GM12878 (cell line): ENCODE measurements around the gene ACRV1. TPM values are rescaled to one million over a fixed set of nuclear protein-coding genes. Genes with fewer than 3 reads are reported as not detected.

Experiments used
- CBX5 ChIP-seq: sonication (generic); IDR thresholded peaks from 2 replicates; pipeline ENCODE4 v1.6.1; 2016; ENCODE audit warnings: low read depth, moderate library complexity, mild to moderate bottlenecking, inconsistent platforms
- CHD1 ChIP-seq: IDR thresholded peaks from 2 replicates; pipeline ENCODE4 v1.6.1; 2012; ENCODE audit warnings: low read depth, low read length, improper control_type of control experiment
- ESRRA ChIP-seq: IDR thresholded peaks from 2 replicates; pipeline ENCODE4 v1.6.1; 2012; ENCODE audit warnings: mild to moderate bottlenecking, low read length, improper control_type of control experiment
- GABPA ChIP-seq: IDR thresholded peaks from 2 replicates; pipeline ENCODE4 v1.6.1; 2014; ENCODE audit warnings: antibody characterized with exemption, low read depth, mild to moderate bottlenecking, inconsistent platforms
- GATAD2B ChIP-seq: fragments of 450-650 bp; conservative IDR thresholded peaks from 2 replicates; pipeline ENCODE4 v1.6.1; 2017; ENCODE audit warnings: low read depth, mild to moderate bottlenecking, moderate library complexity
- JUNB ChIP-seq: IDR thresholded peaks from 2 replicates; pipeline ENCODE4 v1.6.1; 2016; ENCODE audit warnings: antibody characterized with exemption, mild to moderate bottlenecking
- NFYA ChIP-seq: IDR thresholded peaks from 2 replicates; pipeline ENCODE4 v1.6.1; 2011; ENCODE audit warnings: low read depth, mild to moderate bottlenecking, low read length, improper control_type of control experiment, borderline replicate concordance
- NR2C2 ChIP-seq: IDR thresholded peaks from 2 replicates; pipeline ENCODE4 v1.6.1; 2011; ENCODE audit warnings: borderline replicate concordance, low read depth; ENCODE audit not compliant: control insufficient read depth, insufficient read length
- PAX8 ChIP-seq: fragments of 450-650 bp; IDR thresholded peaks from 2 replicates; pipeline ENCODE4 v1.6.1; 2017; ENCODE audit warnings: mild to moderate bottlenecking, moderate library complexity
- POLR2A ChIP-seq: IDR thresholded peaks from 2 replicates; pipeline ENCODE4 v1.6.1; 2011; ENCODE audit warnings: low read depth, mild to moderate bottlenecking, low read length
- RELA ChIP-seq: fragments of 450-650 bp; IDR thresholded peaks from 2 replicates; pipeline ENCODE4 v1.8.0; 2014; ENCODE audit warnings: borderline replicate concordance; ENCODE audit not compliant: partially characterized antibody
- REST ChIP-seq: IDR thresholded peaks from 2 replicates; pipeline ENCODE4 v1.6.1; 2012; ENCODE audit warnings: mild to moderate bottlenecking, low read depth, low read length
- SMARCA5 ChIP-seq: fragments of 450-650 bp; IDR thresholded peaks from 2 replicates; pipeline ENCODE4 v1.6.1; 2017; ENCODE audit warnings: mild to moderate bottlenecking
- SUZ12 ChIP-seq: fragments of 200-600 bp; sonication (generic); IDR thresholded peaks from one replicate; pipeline ENCODE4 v1.6.1; 2018; ENCODE audit warnings: antibody characterized with exemption, mild to moderate bottlenecking; ENCODE audit not compliant: unreplicated experiment
- TAF1 ChIP-seq: IDR thresholded peaks from 2 replicates; pipeline ENCODE4 v1.6.1; 2011; ENCODE audit warnings: mild to moderate bottlenecking, low read depth, low read length, borderline replicate concordance
- YBX1 ChIP-seq: fragments of 450-650 bp; IDR thresholded peaks from 2 replicates; pipeline ENCODE4 v1.6.1; 2016; ENCODE audit warnings: antibody characterized with exemption
- ZBED1 ChIP-seq: IDR thresholded peaks from 2 replicates; pipeline ENCODE4 v1.6.1; 2016; ENCODE audit warnings: borderline replicate concordance
- ZNF24 ChIP-seq: fragments of 450-650 bp; IDR thresholded peaks from 2 replicates; pipeline ENCODE4 v1.6.1; 2017; ENCODE audit warnings: antibody characterized with exemption, mild to moderate bottlenecking
- ZSCAN29 ChIP-seq: fragments of 450-650 bp; IDR thresholded peaks from 2 replicates; pipeline ENCODE4 v1.6.1; 2017; ENCODE audit warnings: mild to moderate bottlenecking, moderate library complexity
- polyA plus RNA-seq, 11 experiments: library from polyadenylated mRNA; depleted of rRNA in 4 of 11; unstranded in 6 of 11; stranded (reverse) in 5 of 11; fragments of >200 nt; fragmentation: Nextera tagmentation in 4 of 11; fragmentation: Illumina TruSeq in 1 of 11; extraction: Ambion mirVana in 4 of 11; extraction: Trizol in 1 of 11; gene quantifications; 1 replicate in 1 of 11; 2 replicates in 10 of 11; pipeline versions ENCODE4 v1.2.1 to v1.2.3, GENCODE V29; 2011 to 2016; ENCODE audit warnings: inconsistent platforms in 2 of 11, missing spikeins in 2 of 11, low read depth in 1 of 11
- total RNA-seq, 4 experiments: library from RNA; depleted of rRNA in 3 of 4; stranded (reverse); fragments of >200 nt in 3 of 4; fragmentation: Illumina TruSeq in 1 of 4; extraction: Trizol in 1 of 4; gene quantifications; 2 replicates each; pipeline versions ENCODE4 v1.2.1 to v1.2.3, GENCODE V29; 2013 to 2021
- TF ChIP-seq, protein P1 (sequence below): fragments of 450-650 bp; IDR thresholded peaks from 2 replicates; pipeline ENCODE4 v1.6.1; 2017; ENCODE audit warnings: mild to moderate bottlenecking, low read depth, inconsistent platforms; ENCODE audit not compliant: poor library complexity, severe bottlenecking
- TF ChIP-seq, protein P2 (sequence below): fragments of 450-650 bp; IDR thresholded peaks from 2 replicates; pipeline ENCODE4 v1.6.1; 2018; ENCODE audit warnings: mild to moderate bottlenecking, low read depth, moderate library complexity; ENCODE audit not compliant: partially characterized antibody
- TF ChIP-seq, protein P3 (sequence below): fragments of 150-350 bp; IDR thresholded peaks from 2 replicates; pipeline ENCODE4 v1.6.1; 2014; ENCODE audit warnings: mild to moderate bottlenecking, low read depth, low read length

Gene ACRV1
- total and polyA plus RNA-seq, 10 of the 15 experiments (the other 5 are each of a cell fraction or from before 2014, with no cell fraction given) = 0.09 to 0.82 (median 0.23) TPM; not detected in 2

DNA sequence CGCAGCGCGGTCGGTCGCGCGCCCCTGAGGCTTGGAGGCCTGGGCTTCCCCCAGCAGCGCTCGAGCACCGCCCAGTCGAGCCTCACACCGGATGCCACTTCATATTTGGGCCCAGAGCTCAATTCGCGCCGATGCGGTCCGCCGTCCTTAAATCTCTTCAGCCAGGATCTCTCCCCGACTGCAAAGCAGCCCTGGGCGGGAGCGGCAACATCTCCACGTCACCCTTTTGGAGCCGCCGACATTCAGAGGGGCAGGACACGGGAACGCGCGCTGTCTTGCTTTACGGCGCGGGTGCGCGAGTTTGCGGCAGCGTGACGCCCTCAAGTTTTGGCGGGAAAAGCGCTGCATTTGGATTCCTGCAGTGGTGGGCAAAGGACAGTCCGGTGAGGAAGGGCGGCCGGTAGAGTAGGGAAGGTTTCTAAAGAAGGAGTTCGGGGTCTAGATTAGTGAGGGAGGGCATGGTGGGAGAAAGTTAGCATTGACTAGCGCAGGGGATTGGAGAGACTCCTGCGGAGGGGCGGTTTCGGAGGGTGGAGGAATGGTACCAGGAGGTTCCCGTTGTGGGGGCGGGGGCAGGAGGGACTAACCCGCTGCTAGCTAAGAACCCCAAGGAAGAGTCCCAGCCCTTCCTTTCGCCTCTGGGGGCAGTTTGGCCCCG lies 54.9 kb downstream of the ACRV1 start (continued):
- TF ChIP-seq, protein P1, sequence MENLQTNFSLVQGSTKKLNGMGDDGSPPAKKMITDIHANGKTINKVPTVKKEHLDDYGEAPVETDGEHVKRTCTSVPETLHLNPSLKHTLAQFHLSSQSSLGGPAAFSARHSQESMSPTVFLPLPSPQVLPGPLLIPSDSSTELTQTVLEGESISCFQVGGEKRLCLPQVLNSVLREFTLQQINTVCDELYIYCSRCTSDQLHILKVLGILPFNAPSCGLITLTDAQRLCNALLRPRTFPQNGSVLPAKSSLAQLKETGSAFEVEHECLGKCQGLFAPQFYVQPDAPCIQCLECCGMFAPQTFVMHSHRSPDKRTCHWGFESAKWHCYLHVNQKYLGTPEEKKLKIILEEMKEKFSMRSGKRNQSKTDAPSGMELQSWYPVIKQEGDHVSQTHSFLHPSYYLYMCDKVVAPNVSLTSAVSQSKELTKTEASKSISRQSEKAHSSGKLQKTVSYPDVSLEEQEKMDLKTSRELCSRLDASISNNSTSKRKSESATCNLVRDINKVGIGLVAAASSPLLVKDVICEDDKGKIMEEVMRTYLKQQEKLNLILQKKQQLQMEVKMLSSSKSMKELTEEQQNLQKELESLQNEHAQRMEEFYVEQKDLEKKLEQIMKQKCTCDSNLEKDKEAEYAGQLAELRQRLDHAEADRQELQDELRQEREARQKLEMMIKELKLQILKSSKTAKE = peak; percentile 39
- TF ChIP-seq ZSCAN29 (no peak), POLR2A (peak; percentile 99), JUNB (no peak), TAF1 (peak; percentile 97), RELA (peak; percentile 93), ESRRA (no peak), GATAD2B (peak; percentile 87; the same call in 1 of the 2 replicates), SUZ12 (no peak), GABPA (no peak), YBX1 (no peak), CHD1 (no peak), NFYA (no peak), NR2C2 (no peak), ZNF24 (no peak), CBX5 (peak; percentile 59; the same call in 1 of the 2 replicates), SMARCA5 (no peak; the same call in 1 of the 2 replicates), ZBED1 (no peak; the same call in none of the 2 replicates), REST (no peak), PAX8 (no peak)
- TF ChIP-seq, protein P2, sequence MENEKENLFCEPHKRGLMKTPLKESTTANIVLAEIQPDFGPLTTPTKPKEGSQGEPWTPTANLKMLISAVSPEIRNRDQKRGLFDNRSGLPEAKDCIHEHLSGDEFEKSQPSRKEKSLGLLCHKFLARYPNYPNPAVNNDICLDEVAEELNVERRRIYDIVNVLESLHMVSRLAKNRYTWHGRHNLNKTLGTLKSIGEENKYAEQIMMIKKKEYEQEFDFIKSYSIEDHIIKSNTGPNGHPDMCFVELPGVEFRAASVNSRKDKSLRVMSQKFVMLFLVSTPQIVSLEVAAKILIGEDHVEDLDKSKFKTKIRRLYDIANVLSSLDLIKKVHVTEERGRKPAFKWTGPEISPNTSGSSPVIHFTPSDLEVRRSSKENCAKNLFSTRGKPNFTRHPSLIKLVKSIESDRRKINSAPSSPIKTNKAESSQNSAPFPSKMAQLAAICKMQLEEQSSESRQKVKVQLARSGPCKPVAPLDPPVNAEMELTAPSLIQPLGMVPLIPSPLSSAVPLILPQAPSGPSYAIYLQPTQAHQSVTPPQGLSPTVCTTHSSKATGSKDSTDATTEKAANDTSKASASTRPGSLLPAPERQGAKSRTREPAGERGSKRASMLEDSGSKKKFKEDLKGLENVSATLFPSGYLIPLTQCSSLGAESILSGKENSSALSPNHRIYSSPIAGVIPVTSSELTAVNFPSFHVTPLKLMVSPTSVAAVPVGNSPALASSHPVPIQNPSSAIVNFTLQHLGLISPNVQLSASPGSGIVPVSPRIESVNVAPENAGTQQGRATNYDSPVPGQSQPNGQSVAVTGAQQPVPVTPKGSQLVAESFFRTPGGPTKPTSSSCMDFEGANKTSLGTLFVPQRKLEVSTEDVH = peak; percentile 100
- TF ChIP-seq, protein P3, sequence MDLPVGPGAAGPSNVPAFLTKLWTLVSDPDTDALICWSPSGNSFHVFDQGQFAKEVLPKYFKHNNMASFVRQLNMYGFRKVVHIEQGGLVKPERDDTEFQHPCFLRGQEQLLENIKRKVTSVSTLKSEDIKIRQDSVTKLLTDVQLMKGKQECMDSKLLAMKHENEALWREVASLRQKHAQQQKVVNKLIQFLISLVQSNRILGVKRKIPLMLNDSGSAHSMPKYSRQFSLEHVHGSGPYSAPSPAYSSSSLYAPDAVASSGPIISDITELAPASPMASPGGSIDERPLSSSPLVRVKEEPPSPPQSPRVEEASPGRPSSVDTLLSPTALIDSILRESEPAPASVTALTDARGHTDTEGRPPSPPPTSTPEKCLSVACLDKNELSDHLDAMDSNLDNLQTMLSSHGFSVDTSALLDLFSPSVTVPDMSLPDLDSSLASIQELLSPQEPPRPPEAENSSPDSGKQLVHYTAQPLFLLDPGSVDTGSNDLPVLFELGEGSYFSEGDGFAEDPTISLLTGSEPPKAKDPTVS = no peak
